SH-SY5Y (cell line): ENCODE measurements around the gene COL25A1.

Experiments used
- GATA2 ChIP-seq: IDR thresholded peaks from 2 replicates; pipeline ENCODE4 v1.6.1; 2011; ENCODE audit warnings: mild to moderate bottlenecking, low read depth, low read length
- GATA3 ChIP-seq: IDR thresholded peaks from 2 replicates; pipeline ENCODE4 v1.6.1; 2011; ENCODE audit warnings: low read depth, mild to moderate bottlenecking, low read length, moderate library complexity

DNA sequence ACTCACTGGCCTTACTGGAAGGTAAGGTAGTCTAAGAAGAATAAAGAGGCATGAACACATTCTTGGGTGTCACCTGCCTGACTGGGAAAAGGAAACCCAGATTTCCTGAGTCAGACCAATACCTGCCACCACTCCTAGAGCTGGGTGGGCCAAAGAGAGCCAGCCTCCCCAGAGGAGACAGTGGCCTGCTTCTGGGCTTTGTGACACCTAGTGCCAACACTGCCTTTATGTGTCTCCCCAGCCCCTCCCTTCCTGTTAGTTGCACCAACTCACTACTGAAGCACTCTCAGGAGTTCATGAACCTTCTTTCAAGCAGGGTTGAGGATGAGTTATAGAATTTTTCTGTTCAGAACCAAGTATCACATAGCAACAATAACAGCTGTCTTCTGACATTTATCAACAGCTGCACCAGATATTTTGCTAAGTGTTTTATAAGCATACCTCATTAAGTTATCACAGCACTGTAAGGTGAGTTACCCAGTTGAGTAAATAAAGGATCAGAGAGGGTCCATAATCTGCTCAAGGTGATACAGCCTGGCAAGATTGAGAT lies 462.0 kb downstream of the COL25A1 start:
- no peak for TF ChIP-seq GATA2
- TF ChIP-seq GATA3: no peak
